Caco-2 (cell line): Measurements from ENCODE around the gene RUNX1. TPM values are rescaled to one million over a fixed set of nuclear protein-coding genes. Genes with fewer than 3 reads are reported as not detected.

Experiments
- BruUV-seq: library from RNA; stranded (reverse); fragments of 400-500 nt; replicated peaks from 2 replicates; lab custom pipeline; 2021; lab: Mats Ljungman, UMichigan
- CTCF ChIA-PET: fragments of 300-600 bp; sonication (Branson Sonifier 250); formaldehyde crosslinking; loops from one replicate; lab custom pipeline; 2022; ENCODE audit warnings: antibody characterized with exemption; lab: Charles Lee
- POLR2A ChIA-PET: fragments of 300-600 bp; sonication (Branson Sonifier 250); formaldehyde crosslinking; loops from one replicate; lab custom pipeline; 2022; ENCODE audit warnings: antibody characterized with exemption; lab: Charles Lee
- DNase-seq, 2 experiments: peaks; one replicate each; pipeline versions ENCODE4 v3.0.0 to v3.0.0-alpha.2; 2020 to 2022
- H3K27me3 ChIP-seq: replicated peaks from 2 replicates; pipeline ENCODE4 v1.6.0; 2011; ENCODE audit warnings: low read length; ENCODE audit not compliant: control insufficient read depth, insufficient read depth
- H3K36me3 ChIP-seq: 2 replicates; pipeline ENCODE4 v1.5.1; 2011; ENCODE audit warnings: low read length; ENCODE audit not compliant: control insufficient read depth, insufficient read depth
- H3K4me1 ChIP-seq: fragments of 250-450 bp; sonication (Bioruptor Pico); 2 replicates; pipeline ENCODE4 v1.5.1; 2020; ENCODE audit warnings: mild to moderate bottlenecking
- H3K4me3 ChIP-seq: 2 replicates; pipeline ENCODE4 v1.5.1; 2011; ENCODE audit warnings: low read depth, mild to moderate bottlenecking, control low read depth, low read length
- H3K9me3 ChIP-seq: fragments of 250-450 bp; sonication (Bioruptor Pico); 2 replicates; pipeline ENCODE4 v1.5.1; 2020; ENCODE audit warnings: mild to moderate bottlenecking, moderate library complexity
- H3K27ac Mint-ChIP-seq: one replicate; pipeline ENCODE4 v1.8.0; 2022; ENCODE audit warnings: mixed read lengths; ENCODE audit not compliant: unreplicated experiment
- H3K27me3 Mint-ChIP-seq: one replicate; pipeline ENCODE4 v1.8.0; 2022; ENCODE audit warnings: mixed read lengths; ENCODE audit not compliant: insufficient read depth, unreplicated experiment
- H3K36me3 Mint-ChIP-seq: one replicate; pipeline ENCODE4 v1.8.0; 2022; ENCODE audit warnings: mild to moderate bottlenecking, mixed read lengths; ENCODE audit not compliant: insufficient read depth, unreplicated experiment
- H3K4me1 Mint-ChIP-seq: one replicate; pipeline ENCODE4 v1.8.0; 2022; ENCODE audit warnings: low read depth, mixed read lengths; ENCODE audit not compliant: unreplicated experiment
- H3K4me3 Mint-ChIP-seq: one replicate; pipeline ENCODE4 v1.8.0; 2022; ENCODE audit warnings: mild to moderate bottlenecking, moderate library complexity, mixed read lengths; ENCODE audit not compliant: unreplicated experiment
- H3K9me3 Mint-ChIP-seq: one replicate; pipeline ENCODE4 v1.8.0; 2022; ENCODE audit warnings: mixed read lengths; ENCODE audit not compliant: unreplicated experiment
- CTCF ChIP-seq, 2 experiments: fragments of 200-600 bp in 1 of 2; IDR thresholded peaks; 1 replicate in 1 of 2; 2 replicates in 1 of 2; pipeline versions ENCODE4 v1.5.1 to v1.8.0; 2011 to 2022; ENCODE audit warnings: antibody characterized with exemption in 1 of 2, control low read depth in 1 of 2, inconsistent platforms in 1 of 2, low read depth in 1 of 2, low read length in 1 of 2, mild to moderate bottlenecking in 1 of 2, moderate library complexity in 1 of 2; ENCODE audit not compliant: insufficient read depth in 1 of 2, severe bottlenecking in 1 of 2, unreplicated experiment in 1 of 2
- intact Hi-C: fragments of 100-400 bp; cut with micrococcal nuclease; formaldehyde crosslinking; loops from one replicate; pipeline ENCODE4 v1.10.0; 2022; ENCODE audit not compliant: unreplicated experiment
- total RNA-seq: library from RNA; stranded (reverse); gene quantifications from 2 replicates; pipeline ENCODE4 v1.2.3, GENCODE V29; 2022

Gene RUNX1
- total RNA-seq, 1 experiment from 2014 or later, result 11.7 TPM

GRCh38 chr21:34791776-34792503 is 257.2 kb downstream of the RUNX1 start:
- ChIA-PET POLR2A (interaction anchor here (0.6 kb wide), 1 partner anchor 48 kb away, joined by 3 read pairs; no protein-coding TSS in a partner anchor), CTCF (no interaction called here)
- Mint-ChIP-seq H3K36me3 (peaks cover 5% of the 10 kb centered on the region), H3K4me1 (peaks cover 27% of the 10 kb centered on the region), H3K27me3 (no peaks in the 10 kb centered on the region), H3K4me3 (no peak overlapping the region), H3K27ac (no peak overlapping the region), H3K9me3 (no peaks in the 10 kb centered on the region)
- Histone ChIP-seq H3K4me1 (peaks cover 26% of the 10 kb centered on the region), H3K36me3 (no peaks in the 10 kb centered on the region), H3K4me3 (no peak overlapping the region), H3K27me3 (no peaks in the 10 kb centered on the region), H3K9me3 (no peaks in the 10 kb centered on the region)
- no TSS peak for BruUV-seq
- intact Hi-C loops, result no loop called here
- TF ChIP-seq CTCF (IDR thresholded peaks at IDR 0.05; ENCODE audit: insufficient read depth in 1 of 2, low read depth in 1 of 2, low read length in 1 of 2, severe bottlenecking in 1 of 2, unreplicated experiment in 1 of 2), result no peak
- DNase-seq, result no peak

- Histone ChIP-seq H3K36me3 (no peaks in the 10 kb centered on the region), H3K4me3 (no peak overlapping the region), H3K9me3 (no peaks in the 10 kb centered on the region), H3K27me3 (no peaks in the 10 kb centered on the region), H3K4me1 (peaks cover 17% of the 10 kb centered on the region)
- no peaks in the 10 kb centered on the region for H3K27me3 Mint-ChIP-seq
- H3K9me3 Mint-ChIP-seq, result no peaks in the 10 kb centered on the region
- ChIA-PET CTCF (no interaction called here), POLR2A (no interaction called here)
- DNase-seq, result no peak
- no peak overlapping the region for H3K4me3 Mint-ChIP-seq
- H3K27ac Mint-ChIP-seq, result no peak overlapping the region
- peaks cover 18% of the 10 kb centered on the region for H3K4me1 Mint-ChIP-seq
- peaks cover 5% of the 10 kb centered on the region for H3K36me3 Mint-ChIP-seq
- BruUV-seq, result no TSS peak
- intact Hi-C loops, result no loop called here
- no peak for TF ChIP-seq CTCF (IDR thresholded peaks at IDR 0.05; ENCODE audit: insufficient read depth in 1 of 2, low read depth in 1 of 2, low read length in 1 of 2, severe bottlenecking in 1 of 2, unreplicated experiment in 1 of 2)
These were observed 258.3 kb downstream of the RUNX1 start for GRCh38 chr21:34790834-34791233.

GRCh38 chr21:34790341-34790740 is 258.8 kb downstream of the RUNX1 start:
- no peak overlapping the region for H3K4me3 Mint-ChIP-seq

More at GRCh38 chr21:34790341-34790740, 258.8 kb downstream of the RUNX1 start:
- BruUV-seq, result no TSS peak
- H3K4me1 ChIP-seq, result peaks cover 12% of the 10 kb centered on the region
- no peaks in the 10 kb centered on the region for H3K36me3 ChIP-seq
- H3K4me3 ChIP-seq, result no peak overlapping the region
- ChIA-PET POLR2A (no interaction called here), CTCF (no interaction called here)
- no peaks in the 10 kb centered on the region for H3K27me3 Mint-ChIP-seq
- H3K27me3 ChIP-seq, result no peaks in the 10 kb centered on the region
- H3K27ac Mint-ChIP-seq, result no peak overlapping the region
- H3K4me1 Mint-ChIP-seq, result peaks cover 14% of the 10 kb centered on the region
- intact Hi-C loops, result no loop called here
- no peak for DNase-seq
- peaks cover 5% of the 10 kb centered on the region for H3K36me3 Mint-ChIP-seq
- H3K9me3 Mint-ChIP-seq, result no peaks in the 10 kb centered on the region
- no peak for TF ChIP-seq CTCF (IDR thresholded peaks at IDR 0.05; ENCODE audit: insufficient read depth in 1 of 2, low read depth in 1 of 2, low read length in 1 of 2, severe bottlenecking in 1 of 2, unreplicated experiment in 1 of 2)
- H3K9me3 ChIP-seq, result no peaks in the 10 kb centered on the region
